Natural killer cell (primary cell): Measurements from ENCODE around the gene HEATR1. TPM values are rescaled to one million over a fixed set of nuclear protein-coding genes. Genes with fewer than 3 reads are reported as not detected.

Experiments
- ATAC-seq, 3 donors: fragments of 150-1000 bp in 2 of 3; fragments of 200-7000 bp in 1 of 3; cut with Tn5 transposase; 1 replicate in 1 of 3; 2 replicates in 2 of 3; pipeline ENCODE4 v1.10.0; 2021; ENCODE audit warnings: mild to moderate bottlenecking in 2 of 3, moderate library complexity in 2 of 3
- DNase-seq, 2 donors: peaks; one replicate each; pipeline versions ENCODE4 v3.0.0 to v3.0.0-alpha.2; 2013 to 2021; ENCODE audit warnings: mixed read lengths in 1 of 2
- H3K27ac ChIP-seq: one replicate; pipeline ENCODE4 v1.5.1; 2013; ENCODE audit warnings: mild to moderate bottlenecking, low read length
- H3K27me3 ChIP-seq: one replicate; pipeline ENCODE4 v1.6.1; 2013; ENCODE audit warnings: low read length; ENCODE audit not compliant: control insufficient read depth, insufficient read depth
- H3K36me3 ChIP-seq: one replicate; pipeline ENCODE4 v1.6.1; 2013; ENCODE audit warnings: low read length; ENCODE audit not compliant: control insufficient read depth, insufficient read depth
- H3K4me1 ChIP-seq: one replicate; pipeline ENCODE4 v1.6.1; 2013; ENCODE audit warnings: low read length; ENCODE audit not compliant: control insufficient read depth, insufficient read depth
- H3K4me3 ChIP-seq: one replicate; pipeline ENCODE4 v1.5.1; 2013; ENCODE audit warnings: low read length
- H3K9me3 ChIP-seq: one replicate; pipeline ENCODE4 v1.6.1; 2013; ENCODE audit warnings: low read length; ENCODE audit not compliant: control insufficient read depth, insufficient read depth
- H3K27ac Mint-ChIP-seq, 2 donors: one replicate each; pipeline ENCODE4 v1.8.0; 2022; ENCODE audit warnings: mild to moderate bottlenecking in 2 of 2, mixed read lengths in 2 of 2, moderate library complexity in 1 of 2
- H3K27me3 Mint-ChIP-seq, 2 donors: one replicate each; pipeline ENCODE4 v1.8.0; 2022; ENCODE audit warnings: low read depth in 2 of 2, mixed read lengths in 2 of 2
- H3K36me3 Mint-ChIP-seq: one replicate; pipeline ENCODE4 v1.8.0; 2022; ENCODE audit warnings: mixed read lengths
- H3K4me1 Mint-ChIP-seq, 2 donors: one replicate each; pipeline ENCODE4 v1.8.0; 2022; ENCODE audit warnings: mixed read lengths in 2 of 2
- H3K4me3 Mint-ChIP-seq: one replicate; pipeline ENCODE4 v1.8.0; 2022; ENCODE audit warnings: mild to moderate bottlenecking, moderate library complexity, mixed read lengths
- H3K9me3 Mint-ChIP-seq, 2 donors: one replicate each; pipeline ENCODE4 v1.8.0; 2022; ENCODE audit warnings: mixed read lengths in 2 of 2
- CTCF ChIP-seq: fragments of 200-600 bp; IDR thresholded peaks from one replicate; pipeline ENCODE4 v1.8.0; 2022; ENCODE audit warnings: antibody characterized with exemption
- WGBS: methylation state at CpG from one replicate; pipeline ENCODE4 v1.1.7; 2013; ENCODE audit warnings: missing lambda C conversion rate; ENCODE audit not compliant: insufficient coverage; 5-methylcytosine and 5-hydroxymethylcytosine counted together
- intact Hi-C: fragments of 100-400 bp; cut with micrococcal nuclease; formaldehyde crosslinking; loops from one replicate; pipeline ENCODE4 v1.14.2; 2022
- total RNA-seq, 4 donors: library from RNA; stranded (reverse); fragments of 120-200 nt in 1 of 4; gene quantifications; one replicate each; pipeline versions ENCODE4 v1.2.3 to v1.2.4, GENCODE V29; 2013 to 2022

The HEATR1 gene
- total RNA-seq, 3 donors from 2014 or later (not counting 1 experiment from before 2014, with no cell fraction given), result 29.0 to 43.0 (median 35.3) TPM

- TF ChIP-seq CTCF, result no peak
- Mint-ChIP-seq H3K4me1 (peaks cover 7% of the 10 kb centered on the region in 2 donors), H3K36me3 (no peaks in the 10 kb centered on the region), H3K27ac (no peak overlapping the region), H3K9me3 (no peaks in the 10 kb centered on the region), H3K27me3 (peaks cover 0 to 8% of the 10 kb centered on the region in 2 donors), H3K4me3 (no peak overlapping the region)
- H3K27ac ChIP-seq, result no peak overlapping the region
- ATAC-seq, result no peak
- peak in 1 of 2 donors; percentile 35 for DNase-seq
- H3K4me1 ChIP-seq, result peaks cover 8% of the 10 kb centered on the region
- intact Hi-C loops, result no loop called here
- WGBS, result 38% methylated on average over 15 of the region's 15 CpGs
- H3K9me3 ChIP-seq, result no peaks in the 10 kb centered on the region
- H3K4me3 ChIP-seq, result no peak overlapping the region
- H3K27me3 ChIP-seq, result no peaks in the 10 kb centered on the region
- no peaks in the 10 kb centered on the region for H3K36me3 ChIP-seq
These were observed 101.2 kb downstream of the HEATR1 start for GRCh38 chr1:236502972-236503639.

GRCh38 chr1:236502579-236502971 is 101.7 kb downstream of the HEATR1 start:
- DNase-seq (no peak), ATAC-seq (no peak)
- intact Hi-C loops, result no loop called here
- H3K4me3 ChIP-seq, result no peak overlapping the region
- TF ChIP-seq CTCF, result no peak
- Mint-ChIP-seq H3K4me3 (no peak overlapping the region), H3K27ac (no peak overlapping the region), H3K9me3 (no peaks in the 10 kb centered on the region), H3K4me1 (peaks cover 7% of the 10 kb centered on the region in 2 donors), H3K27me3 (peaks cover 0 to 8% of the 10 kb centered on the region in 2 donors), H3K36me3 (no peaks in the 10 kb centered on the region)
- H3K27ac ChIP-seq, result no peak overlapping the region
- H3K4me1 ChIP-seq, result peaks cover 8% of the 10 kb centered on the region
- H3K36me3 ChIP-seq, result no peaks in the 10 kb centered on the region
- no peaks in the 10 kb centered on the region for H3K9me3 ChIP-seq
- WGBS, result 63% methylated on average over 2 of the region's 2 CpGs
- no peaks in the 10 kb centered on the region for H3K27me3 ChIP-seq

- no peak for DNase-seq
- intact Hi-C loops, result no loop called here
These were observed 103.2 kb downstream of the HEATR1 start for GRCh38 chr1:236501093-236501492.

More at GRCh38 chr1:236501093-236501492, 103.2 kb downstream of the HEATR1 start:
- no peak overlapping the region for H3K4me3 Mint-ChIP-seq
- no peak overlapping the region for H3K4me3 ChIP-seq
- peaks cover 8% of the 10 kb centered on the region for H3K4me1 ChIP-seq
- no peak for ATAC-seq
- no peaks in the 10 kb centered on the region for H3K9me3 Mint-ChIP-seq
- H3K27ac Mint-ChIP-seq, result no peak overlapping the region
- H3K36me3 ChIP-seq, result no peaks in the 10 kb centered on the region
- WGBS, result 91% methylated on average over 6 of the region's 6 CpGs
- H3K27ac ChIP-seq, result no peak overlapping the region
- H3K4me1 Mint-ChIP-seq, result peaks cover 7% of the 10 kb centered on the region in 2 donors
- no peaks in the 10 kb centered on the region for H3K36me3 Mint-ChIP-seq
- H3K27me3 ChIP-seq, result no peaks in the 10 kb centered on the region
- peaks cover 0 to 13% of the 10 kb centered on the region in 2 donors for H3K27me3 Mint-ChIP-seq
- H3K9me3 ChIP-seq, result no peaks in the 10 kb centered on the region
- no peak for TF ChIP-seq CTCF

Other genes starting within 250 kb of the HEATR1 start
- 1 to 10 TPM; 2.0 to 5.4 (median 2.6) TPM for gene EDARADD, start 210.2 kb downstream of the HEATR1 start, total RNA-seq
- 100 to 1,000 TPM in 2 of 3 donors, 10 to 100 TPM in 1; 90.5 to 129 (median 114) TPM for gene LGALS8, start 80.5 kb downstream of the HEATR1 start, total RNA-seq
- not detected for gene ACTN2, start 82.0 kb upstream of the HEATR1 start, total RNA-seq
- gene MTR, start 190.8 kb upstream of the HEATR1 start, total RNA-seq, result 10 to 100 TPM; 28.4 to 41.1 (median 38.4) TPM